ENCODE results near the gene AKAP4. TPM values are rescaled to one million over a fixed set of nuclear protein-coding genes. Genes with fewer than 3 reads are reported as not detected.
A peak's percentile ranks its signal among the peaks of the same experiment; 100 is the strongest.

The AKAP4 gene
- total RNA-seq, 2 experiments from 2014 or later: not detected

- no peaks in the 10 kb centered on the region for H4K20me1 ChIP-seq (ENCODE audit: insufficient read depth, low read length)
- intact Hi-C loops (cut with micrococcal nuclease; ENCODE audit: unreplicated experiment): loop anchor here (5.0 kb wide), 1 partner anchor 282 kb away; the partner anchor contains the start of gene CLCN5
- no TSS peak for BruUV-seq (replicated peaks)
- no peak for TF ChIP-seq EZH2phosphoT487 (IDR thresholded peaks at IDR 0.05; ENCODE audit: borderline replicate concordance, low read depth, low read length)
- peak; percentile 49; the same call in 1 of the 2 replicates for TF ChIP-seq CTCF (conservative IDR thresholded peaks at IDR 0.05; ENCODE audit: low read length)
- ChIA-PET CTCF (ENCODE audit: unreplicated experiment) (no interaction called here), POLR2A (interaction anchor here (0.7 to 1.4 kb wide), 2 partner anchors 59 to 283 kb away, joined by 3 read pairs; no protein-coding TSS in a partner anchor)
- H3K36me3 ChIP-seq (ENCODE audit: insufficient read depth, low read length): no peaks in the 10 kb centered on the region
- peak within 1 kb of the TSS; percentile 58 for H3K27ac ChIP-seq (ENCODE audit: low read depth, low read length, poor library complexity, severe bottlenecking)
- H3K4me1 ChIP-seq (ENCODE audit: insufficient read depth, low read length, poor library complexity, severe bottlenecking): peaks cover 13% of the 10 kb centered on the region
- peak within 1 kb of the TSS; percentile 95 for H2AFZ ChIP-seq (ENCODE audit: low read length)
- H3K9me3 ChIP-seq (ENCODE audit: low read length): no peaks in the 10 kb centered on the region
- no peaks in the 10 kb centered on the region for H3K9me2 ChIP-seq (ENCODE audit: insufficient read depth, low read length)
- peak within 1 kb of the TSS; percentile 59 for H3K4me3 ChIP-seq (ENCODE audit: low read depth, low read length, poor library complexity, severe bottlenecking)
- peak; percentile 88 for DNase-seq (ENCODE audit: low spot score)
- H3K79me2 ChIP-seq (ENCODE audit: insufficient read depth, low read depth, low read length): no peaks in the 10 kb centered on the region
- H3K4me2 ChIP-seq (ENCODE audit: low read length): peak within 1 kb of the TSS; percentile 69
These were observed 3.6 kb upstream of the AKAP4 start, which contains the start of gene CCNB3 for GRCh38 chrX:50204364-50204899. Gene CCNB3, plus strand, starts transcription at chrX:50204765. Its CDS starts 80,399 bp downstream, at chrX:50285164.

- POLR2A ChIA-PET: no interaction called here
- H3K4me2 ChIP-seq (ENCODE audit: low read length): no peak overlapping the region
- no peak for TF ChIP-seq CTCF (conservative IDR thresholded peaks at IDR 0.05; ENCODE audit: low read length)
- TF ChIP-seq EZH2phosphoT487 (IDR thresholded peaks at IDR 0.05; ENCODE audit: borderline replicate concordance, low read depth, low read length): no peak
These were observed 1.7 kb upstream of the AKAP4 start for GRCh38 chrX:50202539-50202938.

GRCh38 chrX:50198348-50198747, 2.5 kb downstream of the AKAP4 start:
- Histone ChIP-seq H3K4me3 (ENCODE audit: low read depth, low read length, poor library complexity, severe bottlenecking) (no peak overlapping the region), H3K9me2 (ENCODE audit: insufficient read depth, low read length) (no peaks in the 10 kb centered on the region), H4K20me1 (ENCODE audit: insufficient read depth, low read length) (no peaks in the 10 kb centered on the region), H3K36me3 (ENCODE audit: insufficient read depth, low read length) (no peaks in the 10 kb centered on the region), H3K9me3 (ENCODE audit: low read length) (no peaks in the 10 kb centered on the region), H3K4me1 (ENCODE audit: insufficient read depth, low read length, poor library complexity, severe bottlenecking) (no peaks in the 10 kb centered on the region), H2AFZ (ENCODE audit: low read length) (no peak overlapping the region), H3K79me2 (ENCODE audit: insufficient read depth, low read depth, low read length) (no peaks in the 10 kb centered on the region), H3K4me2 (ENCODE audit: low read length) (no peak overlapping the region), H3K27ac (ENCODE audit: low read depth, low read length, poor library complexity, severe bottlenecking) (no peak overlapping the region)
- DNase-seq (ENCODE audit: low spot score): no peak
- TF ChIP-seq EZH2phosphoT487 (IDR thresholded peaks at IDR 0.05; ENCODE audit: borderline replicate concordance, low read depth, low read length) (no peak), CTCF (conservative IDR thresholded peaks at IDR 0.05; ENCODE audit: low read length) (no peak)
- POLR2A ChIA-PET: no interaction called here
- intact Hi-C loops (cut with micrococcal nuclease; ENCODE audit: unreplicated experiment): no loop called here
- CTCF ChIA-PET (ENCODE audit: unreplicated experiment): no interaction called here
- no TSS peak for BruUV-seq (replicated peaks)

More at GRCh38 chrX:50202539-50202938, 1.7 kb upstream of the AKAP4 start:
- no peaks in the 10 kb centered on the region for H3K9me2 ChIP-seq (ENCODE audit: insufficient read depth, low read length)
- no peak overlapping the region for H3K4me3 ChIP-seq (ENCODE audit: low read depth, low read length, poor library complexity, severe bottlenecking)
- no peaks in the 10 kb centered on the region for H3K79me2 ChIP-seq (ENCODE audit: insufficient read depth, low read depth, low read length)
- no peaks in the 10 kb centered on the region for H3K36me3 ChIP-seq (ENCODE audit: insufficient read depth, low read length)
- DNase-seq (ENCODE audit: low spot score): no peak
- no peak overlapping the region for H2AFZ ChIP-seq (ENCODE audit: low read length)
- peaks cover 13% of the 10 kb centered on the region for H3K4me1 ChIP-seq (ENCODE audit: insufficient read depth, low read length, poor library complexity, severe bottlenecking)
- intact Hi-C loops (cut with micrococcal nuclease; ENCODE audit: unreplicated experiment): loop anchor here (5.0 kb wide), 1 partner anchor 280 kb away; the partner anchor contains the start of gene CLCN5
- CTCF ChIA-PET (ENCODE audit: unreplicated experiment): no interaction called here
- H3K27ac ChIP-seq (ENCODE audit: low read depth, low read length, poor library complexity, severe bottlenecking): no peak overlapping the region
- BruUV-seq (replicated peaks): no TSS peak
- no peaks in the 10 kb centered on the region for H4K20me1 ChIP-seq (ENCODE audit: insufficient read depth, low read length)
- no peaks in the 10 kb centered on the region for H3K9me3 ChIP-seq (ENCODE audit: low read length)

Data from OCI-LY7 (cell line).